RWPE1 (cell line): Measurements from ENCODE around the gene DCBLD2.
A peak's percentile ranks its signal among the peaks of the same experiment; 100 is the strongest.

Source experiments
- CTCF ChIA-PET: fragments of 350-600 bp; sonication (Branson Sonifier 250); formaldehyde crosslinking; extraction: SDS; loops from one replicate; lab custom pipeline; 2021; lab: Yijun Ruan, JAX
- POLR2A ChIA-PET: fragments of 400-600 bp; formaldehyde crosslinking; extraction: SDS; loops from one replicate; lab custom pipeline; 2020; ENCODE audit warnings: antibody characterized with exemption; ENCODE audit not compliant: low non-redundant PET; lab: Yijun Ruan, JAX
- DNase-seq: peaks from one replicate; pipeline ENCODE4 v3.0.0; 2012; ENCODE audit warnings: low spot score
- H3K27ac ChIP-seq: fragments of 450-650 bp; 2 replicates; pipeline ENCODE4 v1.5.1; 2017
- CTCF ChIP-seq: fragments of 450-650 bp; conservative IDR thresholded peaks from 2 replicates; pipeline ENCODE4 v1.5.1; 2017; ENCODE audit warnings: low read depth, mild to moderate bottlenecking

The DCBLD2 gene

GRCh38 chr3:98778852-98779413 lies 122.6 kb downstream of the DCBLD2 start:
- DNase-seq: peak; percentile 65
- TF ChIP-seq CTCF: no peak
- CTCF ChIA-PET: interaction anchor here (0.6 to 1.0 kb wide), 2 partner anchors 105 to 177 kb away, joined by 3 to 4 read pairs; no protein-coding TSS in a partner anchor
- POLR2A ChIA-PET: no interaction called here
- H3K27ac ChIP-seq: peak overlapping the region; percentile 24; the same call in 1 of the 2 replicates

- CTCF ChIA-PET: interaction anchor here (1.0 kb wide), 1 partner anchor 177 kb away, joined by 3 read pairs; no protein-coding TSS in a partner anchor
- DNase-seq: no peak
- peak overlapping the region; percentile 24; the same call in 1 of the 2 replicates for H3K27ac ChIP-seq
- TF ChIP-seq CTCF: no peak
- POLR2A ChIA-PET: no interaction called here
Observed at GRCh38 chr3:98778383-98778782, 123.1 kb downstream of the DCBLD2 start.

GRCh38 chr3:98777801-98778220 lies 123.7 kb downstream of the DCBLD2 start:
- DNase-seq: no peak
- CTCF ChIA-PET: interaction anchor here (1.0 kb wide), 1 partner anchor 176 kb away, joined by 3 read pairs; no protein-coding TSS in a partner anchor
- TF ChIP-seq CTCF: 0 out of 2 replicates have a peak, but pooled peaks have one; percentile 16

GRCh38 chr3:98777286-98777685 lies 124.2 kb downstream of the DCBLD2 start:
- DNase-seq: no peak
- POLR2A ChIA-PET: no interaction called here
- CTCF ChIA-PET: no interaction called here
- TF ChIP-seq CTCF: no peak
- H3K27ac ChIP-seq: no peak overlapping the region; the same call in 1 of the 2 replicates

More at GRCh38 chr3:98777801-98778220, 123.7 kb downstream of the DCBLD2 start:
- no peak overlapping the region for H3K27ac ChIP-seq
- POLR2A ChIA-PET: no interaction called here

- ChIA-PET POLR2A (no interaction called here), CTCF (no interaction called here)
- no peak for DNase-seq
- H3K27ac ChIP-seq: no peak overlapping the region
- no peak for TF ChIP-seq CTCF
Observed at GRCh38 chr3:98776140-98776493, 125.4 kb downstream of the DCBLD2 start.

DNA sequence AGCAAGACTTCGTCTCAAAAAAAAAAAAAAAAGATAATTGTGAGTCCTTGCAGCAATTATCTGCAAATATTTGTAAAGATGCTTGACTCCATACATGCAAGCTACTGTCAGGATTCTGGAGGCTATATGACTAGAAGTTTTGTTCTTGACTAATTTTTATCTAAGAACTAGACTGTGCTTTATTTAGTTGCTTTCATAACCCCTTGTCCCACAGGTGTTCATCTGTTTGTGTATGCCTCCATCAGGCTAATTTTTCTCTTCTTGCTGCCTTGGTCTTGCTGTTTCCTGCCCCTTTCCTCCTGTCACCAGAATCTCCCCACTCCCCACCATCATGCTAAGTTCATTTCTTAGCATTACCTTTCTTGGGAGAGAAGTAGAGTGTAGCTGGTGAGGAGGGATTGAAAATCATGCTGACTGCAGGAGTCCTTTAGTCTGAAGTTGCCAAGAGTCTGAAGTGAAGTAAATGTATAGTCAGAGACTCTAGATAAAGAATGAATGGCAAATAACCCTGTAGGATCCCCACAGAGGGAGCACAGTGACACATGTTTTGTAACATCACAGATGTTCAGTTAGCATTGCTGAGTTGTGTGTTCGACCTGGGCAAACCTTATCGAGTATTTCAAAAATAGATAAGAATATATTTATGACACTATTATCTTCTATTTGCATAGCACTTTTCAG lies 125.9 kb downstream of the DCBLD2 start:
- TF ChIP-seq CTCF: no peak
- no peak overlapping the region for H3K27ac ChIP-seq
- no peak for DNase-seq
- POLR2A ChIA-PET: no interaction called here
- CTCF ChIA-PET: no interaction called here
